OCI-LY3 (cell line): ENCODE measurements around the gene TNS3.

Source experiments
- EZH2phosphoT487 ChIP-seq: fragments of 200-600 bp; shearing (Covaris generic); IDR thresholded peaks from 2 replicates; pipeline ENCODE4 v1.6.1; 2018; ENCODE audit warnings: antibody characterized with exemption, mixed run types, low read depth
- TF ChIP-seq, protein P1 (sequence below): fragments of 200-600, 300-600 bp; sonication (generic); IDR thresholded peaks from 2 replicates; pipeline ENCODE4 v1.5.1; 2014; ENCODE audit warnings: antibody characterized with exemption, low read length, low read depth

DNA sequence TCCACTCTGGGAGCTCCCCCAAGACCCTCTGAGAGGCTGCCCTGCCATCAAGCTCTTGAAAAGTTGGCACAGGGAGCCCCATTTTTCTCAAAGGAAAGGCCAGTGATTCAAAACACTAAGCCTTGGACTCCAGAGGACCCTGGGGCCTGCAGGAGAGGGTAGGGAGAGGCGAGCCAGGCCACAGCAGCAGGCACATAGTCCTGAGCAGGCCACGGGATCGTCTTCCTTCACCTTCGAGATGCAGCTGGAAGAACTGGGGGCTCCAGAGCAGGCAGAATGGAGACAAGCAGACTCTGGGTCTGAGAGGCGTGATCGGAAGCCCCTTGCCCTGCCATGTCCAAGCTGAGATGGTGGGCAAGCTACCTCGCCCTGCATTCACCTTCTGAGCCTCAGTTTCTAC, 13.9 kb downstream of the TNS3 start:
- TF ChIP-seq, protein P1, sequence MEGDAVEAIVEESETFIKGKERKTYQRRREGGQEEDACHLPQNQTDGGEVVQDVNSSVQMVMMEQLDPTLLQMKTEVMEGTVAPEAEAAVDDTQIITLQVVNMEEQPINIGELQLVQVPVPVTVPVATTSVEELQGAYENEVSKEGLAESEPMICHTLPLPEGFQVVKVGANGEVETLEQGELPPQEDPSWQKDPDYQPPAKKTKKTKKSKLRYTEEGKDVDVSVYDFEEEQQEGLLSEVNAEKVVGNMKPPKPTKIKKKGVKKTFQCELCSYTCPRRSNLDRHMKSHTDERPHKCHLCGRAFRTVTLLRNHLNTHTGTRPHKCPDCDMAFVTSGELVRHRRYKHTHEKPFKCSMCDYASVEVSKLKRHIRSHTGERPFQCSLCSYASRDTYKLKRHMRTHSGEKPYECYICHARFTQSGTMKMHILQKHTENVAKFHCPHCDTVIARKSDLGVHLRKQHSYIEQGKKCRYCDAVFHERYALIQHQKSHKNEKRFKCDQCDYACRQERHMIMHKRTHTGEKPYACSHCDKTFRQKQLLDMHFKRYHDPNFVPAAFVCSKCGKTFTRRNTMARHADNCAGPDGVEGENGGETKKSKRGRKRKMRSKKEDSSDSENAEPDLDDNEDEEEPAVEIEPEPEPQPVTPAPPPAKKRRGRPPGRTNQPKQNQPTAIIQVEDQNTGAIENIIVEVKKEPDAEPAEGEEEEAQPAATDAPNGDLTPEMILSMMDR = no peak
- no peak for TF ChIP-seq EZH2phosphoT487
